GM21786 (cell line): ENCODE results near the gene ANKRD44.
"Not testable (repeated sequence)": the region's sequence is repeated elsewhere in the genome, so short reads cannot be mapped to it uniquely, and the experiment has no call there.

ENCODE experiments used
- ATAC-seq: cut with Tn5 transposase; IDR thresholded peaks from one replicate; pipeline ENCODE4 v1.9.1; 2021; ENCODE audit not compliant: unreplicated experiment

ANKRD44 gene

GRCh38 chr2:197085665-197086064 is 224.9 kb downstream of the ANKRD44 start:
- ATAC-seq = no peak

- no peak for ATAC-seq
Observed at GRCh38 chr2:197081294-197081693, 229.3 kb downstream of the ANKRD44 start.

- no peak for ATAC-seq
Observed at GRCh38 chr2:197080578-197081216, 229.9 kb downstream of the ANKRD44 start.

GRCh38 chr2:197079832-197080555 is 230.6 kb downstream of the ANKRD44 start:
- ATAC-seq = no peak

GRCh38 chr2:197079414-197079813 is 231.2 kb downstream of the ANKRD44 start:
- no peak for ATAC-seq

GRCh38 chr2:197078535-197078934 is 232.0 kb downstream of the ANKRD44 start:
- no peak for ATAC-seq

- ATAC-seq = no peak
Observed at GRCh38 chr2:197077336-197077735, 233.2 kb downstream of the ANKRD44 start.

- no peak for ATAC-seq
Observed at GRCh38 chr2:197076652-197077051, 233.9 kb downstream of the ANKRD44 start.

- ATAC-seq = no peak
Observed at GRCh38 chr2:197075754-197076337, 234.7 kb downstream of the ANKRD44 start.

- ATAC-seq = no peak
Observed at GRCh38 chr2:197075281-197075680, 235.3 kb downstream of the ANKRD44 start.

- no peak for ATAC-seq
Observed at GRCh38 chr2:197073701-197074433, 236.7 kb downstream of the ANKRD44 start.

GRCh38 chr2:197073270-197073669 is 237.3 kb downstream of the ANKRD44 start:
- ATAC-seq = no peak

GRCh38 chr2:197072533-197072932 is 238.0 kb downstream of the ANKRD44 start:
- ATAC-seq = no peak

- no peak for ATAC-seq
Observed at GRCh38 chr2:197071790-197072436, 238.7 kb downstream of the ANKRD44 start.

- ATAC-seq = no peak
Observed at GRCh38 chr2:197071213-197071612, 239.4 kb downstream of the ANKRD44 start.

GRCh38 chr2:197069958-197070357 is 240.6 kb downstream of the ANKRD44 start:
- ATAC-seq = no peak

- not testable (repeated sequence) for ATAC-seq
Observed at GRCh38 chr2:197062574-197062973, 248.0 kb downstream of the ANKRD44 start.

- no peak for ATAC-seq
Observed at GRCh38 chr2:197059477-197059876, 251.1 kb downstream of the ANKRD44 start.

- no peak for ATAC-seq
Observed at GRCh38 chr2:197058777-197059300, 251.7 kb downstream of the ANKRD44 start.

- no peak for ATAC-seq
Observed at GRCh38 chr2:197057959-197058358, 252.6 kb downstream of the ANKRD44 start.

- ATAC-seq = no peak
Observed at GRCh38 chr2:197055045-197055444, 255.5 kb downstream of the ANKRD44 start.
